Measurements from ENCODE around the gene ANXA1.

Gene ANXA1

DNA sequence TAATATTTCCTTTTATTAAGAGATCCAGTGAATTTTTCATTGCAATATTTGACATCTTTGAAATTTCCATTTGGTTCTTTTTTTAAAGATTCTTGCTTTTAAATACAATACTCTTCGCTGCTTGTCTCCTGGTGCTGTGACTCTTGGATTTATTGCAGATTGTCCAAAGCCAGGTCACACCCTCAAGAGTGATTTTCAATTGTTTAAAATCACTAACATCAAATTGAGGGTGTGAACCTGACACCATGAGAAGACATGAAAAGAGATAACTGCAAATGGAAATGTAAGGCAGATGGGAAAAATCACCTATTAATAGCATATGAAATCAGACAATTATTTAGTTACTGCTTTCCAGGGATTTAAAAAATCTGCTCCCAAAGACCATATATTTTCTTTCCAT, 42.6 kb downstream of the ANXA1 start:
- DNase-seq (ENCODE audit: extremely low read depth, low read depth), result no peak
- TF ChIP-seq, protein P1, sequence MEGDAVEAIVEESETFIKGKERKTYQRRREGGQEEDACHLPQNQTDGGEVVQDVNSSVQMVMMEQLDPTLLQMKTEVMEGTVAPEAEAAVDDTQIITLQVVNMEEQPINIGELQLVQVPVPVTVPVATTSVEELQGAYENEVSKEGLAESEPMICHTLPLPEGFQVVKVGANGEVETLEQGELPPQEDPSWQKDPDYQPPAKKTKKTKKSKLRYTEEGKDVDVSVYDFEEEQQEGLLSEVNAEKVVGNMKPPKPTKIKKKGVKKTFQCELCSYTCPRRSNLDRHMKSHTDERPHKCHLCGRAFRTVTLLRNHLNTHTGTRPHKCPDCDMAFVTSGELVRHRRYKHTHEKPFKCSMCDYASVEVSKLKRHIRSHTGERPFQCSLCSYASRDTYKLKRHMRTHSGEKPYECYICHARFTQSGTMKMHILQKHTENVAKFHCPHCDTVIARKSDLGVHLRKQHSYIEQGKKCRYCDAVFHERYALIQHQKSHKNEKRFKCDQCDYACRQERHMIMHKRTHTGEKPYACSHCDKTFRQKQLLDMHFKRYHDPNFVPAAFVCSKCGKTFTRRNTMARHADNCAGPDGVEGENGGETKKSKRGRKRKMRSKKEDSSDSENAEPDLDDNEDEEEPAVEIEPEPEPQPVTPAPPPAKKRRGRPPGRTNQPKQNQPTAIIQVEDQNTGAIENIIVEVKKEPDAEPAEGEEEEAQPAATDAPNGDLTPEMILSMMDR (IDR thresholded peaks at IDR 0.05; ENCODE audit: low read depth, low read length), result no peak

DNA sequence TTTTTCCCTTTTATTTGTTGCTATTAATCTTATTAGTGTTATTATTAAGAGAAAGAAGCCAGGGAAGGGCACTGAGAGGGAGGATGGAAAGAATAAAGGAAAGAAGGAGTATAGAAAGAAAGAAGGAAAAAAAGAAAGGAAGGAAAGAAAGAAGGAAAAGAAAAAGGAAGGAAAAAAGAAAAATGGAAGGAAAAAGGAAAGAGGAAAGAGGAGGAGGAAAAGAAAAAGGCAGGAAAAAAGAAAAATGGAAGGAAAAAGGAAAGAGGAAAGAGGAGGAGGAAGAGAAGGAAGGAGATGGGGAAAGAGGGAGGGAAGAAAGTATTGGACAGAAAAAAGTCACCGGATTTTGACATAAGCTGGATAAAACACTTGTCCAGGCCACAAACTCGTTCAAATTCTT, 47.8 kb downstream of the ANXA1 start:
- TF ChIP-seq, protein P1 (IDR thresholded peaks at IDR 0.05; ENCODE audit: low read depth, low read length), result no peak
- DNase-seq (ENCODE audit: extremely low read depth, low read depth), result no peak

DNA sequence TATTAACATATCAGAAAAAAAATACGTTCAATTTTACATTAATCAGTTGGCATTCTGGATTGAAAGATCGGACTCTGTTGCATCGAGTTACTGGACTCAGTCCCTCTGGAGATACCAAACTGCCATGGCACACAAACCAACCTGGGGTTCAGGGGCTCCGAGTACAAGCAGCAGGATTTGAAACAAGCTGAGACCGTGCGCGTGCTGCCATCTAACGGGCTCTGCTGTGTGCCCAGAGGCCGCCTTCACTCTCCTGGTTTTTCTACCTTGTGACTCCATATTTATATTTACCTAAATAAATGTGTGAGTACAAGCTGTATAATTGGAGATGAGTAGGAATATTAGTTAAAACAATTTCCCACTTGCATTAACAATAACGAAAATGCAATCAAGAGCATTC, 48.2 kb downstream of the ANXA1 start:
- DNase-seq (ENCODE audit: extremely low read depth, low read depth), result no peak
- TF ChIP-seq, protein P1 (IDR thresholded peaks at IDR 0.05; ENCODE audit: low read depth, low read length), result peak; percentile 42

DNA sequence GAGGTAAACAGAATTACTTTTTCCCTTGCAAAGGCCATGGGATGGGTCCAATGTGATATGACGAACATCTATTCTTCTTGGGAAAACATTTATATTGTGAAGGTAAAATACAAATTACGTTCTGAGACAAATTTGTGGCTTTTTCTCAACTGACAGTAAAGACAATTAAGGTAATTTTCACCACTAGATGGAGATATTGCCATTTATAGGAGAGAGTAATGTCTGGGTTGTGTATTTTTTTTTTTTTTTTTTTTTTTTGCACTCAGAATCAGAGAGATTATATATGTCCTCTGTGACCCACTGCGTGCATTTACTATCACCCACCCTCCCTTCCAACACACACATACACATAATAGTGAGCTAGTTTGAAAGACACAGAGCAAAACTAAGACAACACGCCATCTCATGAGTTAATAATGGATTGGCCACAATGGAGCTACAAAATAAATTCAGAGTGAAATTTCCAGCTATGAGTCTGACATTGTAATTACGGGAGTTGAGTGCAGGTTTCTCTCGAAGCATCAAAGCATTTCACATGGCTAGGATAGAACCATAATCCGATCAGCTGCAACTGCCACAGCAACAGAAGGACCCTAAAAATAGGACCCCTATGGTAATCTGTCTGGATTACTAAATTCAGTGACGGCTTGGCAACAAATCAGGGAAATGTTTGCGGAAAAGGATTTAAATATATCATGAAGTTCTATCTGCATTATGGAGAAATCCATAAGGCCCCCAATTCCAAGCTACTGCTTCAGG, 49.2 kb downstream of the ANXA1 start:
- no peak for DNase-seq (ENCODE audit: extremely low read depth, low read depth)
- TF ChIP-seq, protein P1 (IDR thresholded peaks at IDR 0.05; ENCODE audit: low read depth, low read length), result peak; percentile 41

DNA sequence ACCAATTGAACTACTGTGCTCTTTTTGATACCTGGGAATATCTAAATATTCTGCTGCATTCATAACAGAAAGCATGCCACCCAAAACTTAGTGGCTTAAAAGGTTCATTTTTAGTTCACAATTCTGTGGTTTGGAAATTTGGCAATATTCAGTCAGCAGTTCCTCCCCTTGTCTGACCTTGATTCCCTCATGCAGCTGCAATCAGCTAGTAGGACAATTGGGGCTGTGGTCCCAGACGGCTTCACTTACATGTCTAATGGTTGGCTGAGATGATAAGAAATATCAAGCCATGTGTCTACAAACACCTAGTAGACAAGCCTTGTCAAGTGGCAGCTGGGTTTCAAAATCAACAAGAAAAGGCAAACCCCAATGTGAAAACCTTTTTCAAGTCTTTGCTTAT, 51.3 kb downstream of the ANXA1 start:
- TF ChIP-seq, protein P1 (IDR thresholded peaks at IDR 0.05; ENCODE audit: low read depth, low read length), result no peak
- no peak for DNase-seq (ENCODE audit: extremely low read depth, low read depth)

DNA sequence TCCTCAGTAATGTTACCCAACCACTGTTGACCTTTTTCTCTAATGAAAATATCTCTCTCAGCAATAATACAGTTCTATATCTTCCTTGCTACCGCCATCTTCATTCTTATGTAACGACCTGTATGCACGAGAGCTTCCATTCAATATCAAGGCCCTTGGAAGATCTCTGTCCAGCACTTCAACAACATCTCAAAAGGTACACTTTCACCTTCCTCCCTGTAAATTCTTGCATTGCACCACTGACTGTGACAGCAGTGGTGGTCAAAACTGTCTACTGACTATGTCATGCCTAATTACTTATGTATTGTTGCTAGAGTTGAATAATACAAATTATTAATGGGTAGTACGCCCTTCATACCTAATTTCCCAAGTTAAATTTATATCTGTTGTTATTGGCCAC, 53.3 kb downstream of the ANXA1 start:
- DNase-seq (ENCODE audit: extremely low read depth, low read depth), result no peak
- TF ChIP-seq, protein P1 (IDR thresholded peaks at IDR 0.05; ENCODE audit: low read depth, low read length), result no peak

DNA sequence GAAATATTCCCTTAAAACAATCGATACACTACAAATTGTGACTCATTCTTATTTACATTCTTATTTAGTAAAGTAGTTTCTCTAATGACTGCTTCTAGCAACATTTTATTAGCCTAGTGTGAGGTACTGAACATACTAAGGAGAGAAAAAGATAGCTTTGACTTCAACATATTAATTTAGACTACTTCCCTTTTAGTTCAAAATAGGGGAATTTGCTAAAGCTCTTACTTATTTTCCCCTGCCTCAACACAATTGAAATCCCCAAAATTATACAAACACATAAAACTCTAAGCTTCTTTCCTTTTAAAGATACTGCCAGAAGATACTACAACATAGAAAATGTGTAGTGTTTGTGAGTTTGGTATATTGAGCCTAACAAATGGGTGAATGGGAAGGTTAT, 55.2 kb downstream of the ANXA1 start:
- TF ChIP-seq, protein P1 (IDR thresholded peaks at IDR 0.05; ENCODE audit: low read depth, low read length), result no peak
- no peak for DNase-seq (ENCODE audit: extremely low read depth, low read depth)

Data from AG09319 (cell line).